GM19455 (cell line): ENCODE results near the gene COL18A1.
"Not testable (repeated sequence)": the region's sequence is repeated elsewhere in the genome, so short reads cannot be mapped to it uniquely, and the experiment has no call there.

Experiments
- ATAC-seq: cut with Tn5 transposase; IDR thresholded peaks from one replicate; pipeline ENCODE4 v1.9.1; 2021; ENCODE audit not compliant: unreplicated experiment

Gene COL18A1

DNA sequence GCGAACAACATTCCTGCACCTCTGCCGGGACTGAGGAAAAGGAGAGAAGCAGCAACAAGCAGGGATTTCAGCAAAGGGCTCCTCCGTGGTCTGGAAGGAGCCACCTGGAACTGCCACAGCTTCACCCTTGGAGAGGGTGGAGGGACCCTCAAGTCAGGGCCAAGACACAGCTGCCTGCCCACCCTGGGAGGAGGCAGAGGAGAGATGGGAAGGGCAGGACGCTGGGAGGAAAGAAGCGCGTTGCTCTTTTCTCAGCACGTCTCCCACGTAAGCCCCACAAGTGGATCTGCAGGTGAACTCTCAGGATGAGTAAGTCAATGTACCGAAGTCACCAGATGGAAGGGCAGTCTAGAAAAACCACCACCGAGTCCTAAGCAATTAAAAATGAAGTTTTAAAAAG is 97.6 kb downstream of the COL18A1 start:
- ATAC-seq, result no peak

DNA sequence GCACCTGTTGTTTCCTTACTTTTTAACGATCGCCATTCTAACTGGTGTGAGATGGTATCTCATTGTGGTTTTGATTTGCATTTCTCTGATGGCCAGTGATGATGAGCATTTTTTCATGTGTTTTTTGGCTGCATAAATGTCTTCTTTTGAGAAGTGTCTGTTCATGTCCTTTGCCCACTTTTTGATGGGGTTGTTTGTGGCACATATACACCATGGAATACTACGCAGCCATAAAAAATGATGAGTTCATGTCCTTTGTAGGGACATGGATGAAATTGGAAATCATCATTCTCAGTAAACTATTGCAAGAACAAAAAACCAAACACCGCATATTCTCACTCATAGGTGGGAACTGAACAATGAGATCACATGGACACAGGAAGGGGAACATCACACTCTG is 98.3 kb downstream of the COL18A1 start:
- ATAC-seq, result not testable (repeated sequence)

DNA sequence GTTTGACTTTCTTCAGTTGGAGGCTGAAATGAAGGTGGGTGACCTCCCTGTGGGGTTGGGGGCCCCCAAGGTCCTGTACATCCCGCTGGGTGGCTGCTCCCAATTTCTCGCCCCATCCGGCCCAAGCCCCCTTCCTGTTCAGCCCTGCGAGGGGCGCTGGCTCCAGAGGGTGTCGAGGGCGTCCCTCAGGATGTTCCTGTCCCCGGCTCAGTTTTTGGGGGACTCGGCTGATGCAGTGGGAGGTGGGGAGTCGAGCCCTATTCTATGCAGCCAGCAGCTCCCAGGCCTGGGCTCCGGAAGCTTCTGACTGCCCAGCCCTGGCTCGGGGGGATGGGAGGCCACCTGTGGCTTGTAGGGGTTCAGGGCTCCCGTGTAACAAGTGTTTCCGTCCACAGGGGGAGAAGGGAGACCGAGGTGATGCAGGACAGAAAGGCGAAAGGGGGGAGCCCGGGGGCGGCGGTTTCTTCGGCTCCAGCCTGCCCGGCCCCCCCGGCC is 99.1 kb downstream of the COL18A1 start:
- ATAC-seq, result no peak

DNA sequence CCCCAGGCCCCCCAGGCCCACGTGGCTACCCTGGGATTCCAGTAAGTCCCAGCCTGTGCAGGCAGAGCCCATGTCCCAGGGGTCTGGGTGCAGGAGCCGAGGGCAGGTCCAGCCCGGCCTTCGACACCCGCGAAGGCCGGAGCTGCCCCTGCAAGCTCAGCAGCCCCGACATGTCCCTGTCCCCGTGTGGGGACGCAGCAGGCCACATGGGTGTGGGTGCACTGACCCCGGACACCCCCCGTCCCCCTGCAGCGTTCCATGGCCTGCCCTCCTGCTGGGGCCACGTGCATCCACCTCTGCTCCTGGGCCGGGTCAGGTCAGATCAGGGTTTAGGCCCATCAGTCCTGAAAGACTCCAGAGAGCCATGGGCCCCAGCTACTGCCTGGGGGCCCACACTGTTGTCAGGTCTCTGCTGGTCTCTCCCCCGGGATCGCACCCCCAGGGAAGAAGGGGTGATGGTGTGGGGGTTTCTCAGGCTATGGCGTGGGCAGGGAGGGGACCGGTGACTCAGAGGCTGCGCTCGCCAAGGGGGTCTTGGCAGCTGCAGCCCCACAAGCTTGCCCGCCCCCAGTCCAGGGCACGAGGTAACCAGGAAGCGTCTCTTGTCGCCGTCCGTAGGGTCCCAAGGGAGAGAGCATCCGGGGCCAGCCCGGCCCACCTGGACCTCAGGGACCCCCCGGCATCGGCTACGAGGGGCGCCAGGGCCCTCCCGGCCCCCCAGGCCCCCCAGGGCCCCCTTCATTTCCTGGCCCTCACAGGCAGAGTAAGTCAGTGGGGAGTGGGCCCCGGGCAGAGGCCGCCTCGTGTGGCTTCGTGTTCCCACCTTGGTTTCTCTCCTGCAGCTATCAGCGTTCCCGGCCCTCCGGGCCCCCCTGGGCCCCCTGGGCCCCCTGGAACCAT is 99.8 kb downstream of the COL18A1 start:
- ATAC-seq, result no peak

DNA sequence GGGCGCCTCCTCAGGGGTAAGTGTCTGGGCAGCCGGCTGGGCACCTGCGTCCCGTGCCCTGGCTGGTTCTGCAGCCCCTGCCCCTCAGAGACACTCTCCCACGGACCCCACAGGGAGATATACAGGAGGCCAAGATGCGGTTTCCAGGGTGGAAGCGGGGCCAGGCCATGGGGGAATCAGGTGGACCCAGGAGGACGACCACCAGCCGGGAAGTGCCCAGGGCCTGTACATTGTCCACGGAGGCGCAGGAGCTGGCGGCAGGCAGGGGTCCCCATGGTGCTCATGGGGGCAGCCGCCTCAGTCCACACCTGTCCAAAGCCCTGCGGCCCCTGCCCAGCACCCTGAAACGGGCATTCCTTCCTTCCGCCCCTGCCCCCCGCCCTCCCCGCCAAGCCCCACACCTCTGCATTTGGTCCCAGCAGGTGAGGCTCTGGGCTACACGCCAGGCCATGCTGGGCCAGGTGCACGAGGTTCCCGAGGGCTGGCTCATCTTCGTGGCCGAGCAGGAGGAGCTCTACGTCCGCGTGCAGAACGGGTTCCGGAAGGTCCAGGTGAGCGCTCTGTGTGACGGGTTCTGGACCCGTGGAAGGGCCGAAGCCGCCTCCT is 100.6 kb downstream of the COL18A1 start:
- no peak for ATAC-seq

DNA sequence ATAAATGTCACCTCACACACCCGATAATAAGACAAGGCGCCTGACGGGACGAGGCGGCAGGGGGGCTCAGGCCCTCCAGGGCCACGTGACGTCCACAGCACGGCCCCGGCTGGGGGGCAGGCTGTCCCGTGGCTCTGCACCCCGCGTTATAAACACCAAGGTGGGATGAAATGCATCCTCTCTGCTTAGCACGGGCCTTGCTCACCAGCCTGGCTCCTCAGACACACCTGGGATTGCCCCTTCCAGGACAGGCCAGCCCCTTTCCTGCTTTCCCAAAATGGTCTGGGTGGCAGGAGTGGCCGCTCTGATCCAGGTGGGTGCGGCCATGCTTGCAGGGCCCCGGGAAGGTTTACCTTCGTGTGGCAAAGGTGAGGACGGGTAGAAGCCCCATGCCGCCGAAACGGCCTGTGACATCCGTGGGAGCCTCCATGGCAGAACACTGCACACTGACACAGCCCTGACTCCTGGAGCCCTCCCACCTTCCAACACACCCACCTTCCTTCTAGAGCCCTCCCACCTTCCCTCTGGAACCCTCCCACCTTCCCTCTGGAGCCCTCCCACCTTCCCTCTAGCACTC is 101.4 kb downstream of the COL18A1 start:
- no peak for ATAC-seq

DNA sequence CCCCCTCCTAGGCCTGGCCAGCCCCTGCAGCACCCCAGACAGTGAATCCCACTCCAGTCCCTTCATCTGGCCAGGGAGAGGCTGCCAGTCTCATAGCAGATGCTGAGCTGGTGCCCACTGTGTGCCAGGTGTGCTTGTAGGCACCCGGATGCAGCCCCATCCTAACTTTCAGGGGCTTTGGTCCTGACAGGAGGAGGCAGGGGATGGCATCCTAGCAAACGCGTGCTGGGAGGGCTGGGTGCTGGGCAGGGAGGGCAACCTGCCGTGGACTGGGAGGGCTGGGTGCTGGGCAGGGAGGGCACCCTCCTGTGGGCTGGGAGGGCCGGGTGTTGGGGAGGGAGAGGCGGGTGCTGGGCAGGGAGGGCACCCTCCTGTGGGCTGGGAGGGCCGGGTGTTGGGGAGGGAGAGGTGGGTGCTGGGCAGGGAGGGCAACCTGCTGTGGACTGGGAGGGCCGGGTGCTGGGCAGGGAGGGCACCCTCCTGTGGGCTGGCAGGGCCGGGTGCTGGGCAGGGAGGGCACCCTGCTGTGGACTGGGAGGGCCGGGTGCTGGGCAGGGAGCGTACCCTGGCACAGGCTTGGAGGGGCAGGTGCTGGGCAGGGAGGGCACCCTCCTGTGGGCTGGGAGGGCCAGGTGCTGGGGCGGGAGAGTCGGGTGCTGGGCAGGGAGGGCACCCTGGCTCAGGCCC is 102.0 kb downstream of the COL18A1 start:
- ATAC-seq, result no peak

DNA sequence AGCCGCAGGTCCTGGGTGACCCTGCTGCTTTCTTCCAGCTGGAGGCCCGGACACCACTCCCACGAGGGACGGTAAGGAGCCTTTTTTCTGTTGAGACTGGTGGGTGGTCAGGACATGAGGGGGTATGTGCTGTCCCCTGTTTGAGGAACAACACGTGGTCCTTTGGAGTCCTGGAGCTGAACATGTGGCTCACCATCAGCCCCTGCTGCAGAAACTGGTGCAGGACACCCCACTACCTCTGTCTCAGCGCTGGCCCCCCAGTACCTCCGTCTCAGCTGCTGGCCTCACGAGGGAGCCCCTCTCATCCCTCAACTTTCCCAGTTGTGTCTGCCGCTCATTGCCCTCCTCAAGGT is 102.5 kb downstream of the COL18A1 start:
- no peak for ATAC-seq

DNA sequence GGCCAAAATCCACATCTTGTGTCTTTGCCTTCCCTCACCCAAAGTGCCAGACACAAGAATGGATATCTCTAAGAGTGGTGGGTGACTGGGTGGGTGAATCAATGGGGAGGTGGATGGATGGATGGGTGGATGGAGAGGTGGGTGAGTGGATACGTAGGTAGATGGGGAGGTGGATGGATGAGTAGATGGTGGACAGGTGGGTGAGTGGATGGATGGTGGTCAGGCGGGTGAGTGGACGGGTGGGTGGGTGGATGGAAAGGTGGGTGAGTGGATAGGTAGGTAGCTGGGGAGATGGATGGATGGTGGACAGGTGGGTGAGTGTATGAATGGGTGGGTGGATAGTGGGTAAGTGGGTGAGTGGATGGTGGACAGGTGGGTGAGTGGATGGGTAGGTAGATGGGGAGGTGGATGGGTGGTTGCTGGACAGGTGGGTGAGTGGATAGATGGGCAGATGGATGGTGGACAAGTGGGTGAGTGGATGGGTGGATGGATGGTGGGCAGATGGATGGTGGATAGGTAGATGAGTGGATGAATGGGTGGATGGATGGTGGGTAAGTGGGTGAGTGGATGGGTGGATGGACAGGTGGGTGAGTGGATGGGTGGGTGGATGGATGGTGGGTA is 103.0 kb downstream of the COL18A1 start:
- no peak for ATAC-seq

DNA sequence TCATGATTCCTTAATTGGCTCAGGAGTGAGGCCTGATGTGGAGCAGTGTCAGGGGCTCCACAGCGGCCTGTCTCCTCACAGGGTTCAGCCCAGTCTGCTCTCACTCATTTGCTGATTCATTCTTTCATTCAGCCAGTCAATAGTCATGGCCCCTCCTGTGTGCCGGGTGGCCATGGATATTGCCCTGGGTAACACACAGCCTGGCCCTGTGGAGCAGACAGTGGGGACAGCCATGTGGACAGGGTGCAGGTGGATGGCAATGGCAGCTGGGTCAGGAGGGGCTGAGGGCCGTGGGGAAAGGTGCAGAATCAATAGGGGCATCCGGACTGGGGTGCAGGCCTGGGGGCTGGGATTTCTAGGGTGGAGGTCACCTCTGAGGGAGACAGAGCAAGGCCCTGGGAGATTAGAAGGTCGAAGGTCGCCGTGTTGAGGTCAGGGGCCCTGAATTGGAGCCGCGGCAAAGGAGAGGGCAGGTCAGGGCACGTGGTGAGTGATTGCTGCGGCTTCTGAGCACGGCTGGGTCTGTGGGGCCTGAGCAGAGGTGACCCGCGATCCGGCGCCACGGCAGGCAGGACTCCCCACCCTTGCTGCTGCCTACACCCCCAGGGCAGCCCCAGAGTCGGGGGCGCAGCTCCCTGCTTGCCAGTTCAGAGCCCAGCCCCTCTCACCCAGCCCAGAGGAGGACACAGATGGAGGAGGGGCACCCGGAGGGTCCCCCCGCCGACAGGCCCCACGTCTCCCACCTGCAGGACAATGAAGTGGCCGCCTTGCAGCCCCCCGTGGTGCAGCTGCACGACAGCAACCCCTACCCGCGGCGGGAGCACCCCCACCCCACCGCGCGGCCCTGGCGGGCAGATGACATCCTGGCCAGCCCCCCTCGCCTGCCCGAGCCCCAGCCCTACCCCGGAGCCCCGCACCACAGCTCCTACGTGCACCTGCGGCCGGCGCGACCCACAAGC is 103.9 kb downstream of the COL18A1 start:
- no peak for ATAC-seq

DNA sequence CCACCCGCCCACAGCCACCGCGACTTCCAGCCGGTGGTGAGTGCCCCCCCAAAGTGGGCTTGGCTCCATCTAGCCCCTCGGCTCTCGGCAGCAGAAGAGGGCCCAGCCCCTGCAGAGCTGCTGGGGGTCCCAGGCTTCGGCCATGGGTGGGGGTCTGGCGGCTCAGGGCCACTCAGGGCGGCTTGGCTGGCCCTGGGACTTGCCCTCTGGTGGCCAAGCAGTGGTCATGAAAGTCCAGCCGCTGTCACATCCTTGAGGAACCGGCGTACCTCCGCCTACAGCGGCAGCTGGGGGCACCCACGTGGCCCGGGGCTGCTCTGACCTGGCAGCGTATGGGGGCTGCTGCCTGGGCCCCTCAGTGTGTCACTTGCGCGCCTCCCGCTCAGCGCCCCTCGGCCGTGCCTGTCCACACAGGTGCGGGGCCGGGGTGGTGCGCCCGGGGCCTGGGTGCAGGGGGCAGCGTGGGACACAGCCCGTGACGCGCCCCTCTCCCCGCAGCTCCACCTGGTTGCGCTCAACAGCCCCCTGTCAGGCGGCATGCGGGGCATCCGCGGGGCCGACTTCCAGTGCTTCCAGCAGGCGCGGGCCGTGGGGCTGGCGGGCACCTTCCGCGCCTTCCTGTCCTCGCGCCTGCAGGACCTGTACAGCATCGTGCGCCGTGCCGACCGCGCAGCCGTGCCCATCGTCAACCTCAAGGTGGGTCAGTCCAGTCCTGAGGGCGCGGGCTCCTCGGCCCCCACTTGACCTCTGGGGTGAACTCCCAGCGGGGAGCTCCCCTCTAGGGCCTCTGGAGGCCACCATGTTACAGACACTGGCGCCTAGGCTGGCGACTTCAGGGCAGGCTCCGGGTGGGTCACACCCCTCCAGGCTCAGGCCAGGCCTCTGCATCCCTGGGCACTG is 104.9 kb downstream of the COL18A1 start:
- no peak for ATAC-seq

DNA sequence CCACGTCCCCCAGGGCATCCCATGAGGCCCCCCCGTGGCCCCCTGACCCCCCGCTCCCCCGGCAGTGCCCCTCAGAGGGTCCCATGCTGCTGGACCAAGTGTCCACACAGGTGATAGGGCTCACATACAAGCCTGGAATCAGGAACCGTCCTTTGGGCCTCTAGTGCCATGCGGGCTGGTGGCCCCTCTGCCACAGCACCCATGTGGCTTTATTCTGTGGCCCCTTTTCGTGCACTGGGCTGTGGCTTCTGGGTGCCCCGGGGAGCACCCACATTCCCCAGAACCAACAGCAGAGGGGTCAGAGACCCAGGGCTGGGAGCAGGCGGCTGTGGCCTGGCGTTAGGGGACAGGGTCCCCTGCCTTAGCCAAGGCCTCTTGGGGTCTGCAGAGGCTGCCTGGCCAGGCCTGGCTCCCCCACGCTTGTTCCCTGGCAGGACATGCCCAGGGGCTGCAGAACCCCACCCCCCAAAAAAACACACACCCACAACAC is 105.5 kb downstream of the COL18A1 start:
- no peak for ATAC-seq

DNA sequence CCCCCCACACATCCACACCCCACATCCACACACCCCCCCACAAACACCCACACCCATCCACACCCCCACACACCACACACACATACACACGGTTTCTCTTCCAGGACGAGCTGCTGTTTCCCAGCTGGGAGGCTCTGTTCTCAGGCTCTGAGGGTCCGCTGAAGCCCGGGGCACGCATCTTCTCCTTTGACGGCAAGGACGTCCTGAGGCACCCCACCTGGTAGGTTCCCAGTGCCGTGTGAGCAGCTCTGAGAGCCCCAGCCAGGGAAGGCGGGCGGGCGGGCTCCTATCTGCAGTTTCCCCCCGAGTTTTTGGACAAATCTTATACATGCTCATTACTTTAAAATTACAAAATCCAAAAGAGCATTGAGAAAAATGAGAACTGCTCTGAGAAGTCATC is 106.0 kb downstream of the COL18A1 start:
- no peak for ATAC-seq

DNA sequence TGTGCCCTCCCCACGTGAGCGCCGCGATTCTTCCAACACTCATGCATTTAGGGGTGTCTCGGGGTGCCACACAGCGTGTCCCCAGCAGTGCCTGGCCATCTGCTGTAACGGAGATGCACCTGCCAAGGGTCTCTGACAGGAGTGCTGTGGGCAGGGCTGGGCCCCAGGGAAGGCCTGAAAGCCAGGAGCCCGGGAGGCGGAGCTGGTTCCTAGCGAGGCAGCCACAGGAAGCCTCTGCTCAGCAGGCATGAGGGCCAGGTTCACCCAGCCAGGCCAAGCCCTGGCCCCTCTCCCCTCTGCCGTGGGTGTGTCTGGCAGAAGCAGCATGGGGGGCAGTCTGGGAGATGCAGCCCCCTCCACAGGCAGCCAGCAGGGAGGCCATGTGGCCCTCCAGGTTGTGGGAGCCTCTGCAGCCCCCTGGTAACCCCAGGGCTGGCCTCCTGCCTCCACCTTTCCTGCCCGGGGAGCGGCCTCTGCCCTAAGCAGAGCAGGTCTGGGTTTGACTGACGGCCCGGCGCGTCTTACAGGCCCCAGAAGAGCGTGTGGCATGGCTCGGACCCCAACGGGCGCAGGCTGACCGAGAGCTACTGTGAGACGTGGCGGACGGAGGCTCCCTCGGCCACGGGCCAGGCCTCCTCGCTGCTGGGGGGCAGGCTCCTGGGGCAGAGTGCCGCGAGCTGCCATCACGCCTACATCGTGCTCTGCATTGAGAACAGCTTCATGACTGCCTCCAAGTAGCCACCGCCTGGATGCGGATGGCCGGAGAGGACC is 106.9 kb downstream of the COL18A1 start:
- ATAC-seq, result no peak

DNA sequence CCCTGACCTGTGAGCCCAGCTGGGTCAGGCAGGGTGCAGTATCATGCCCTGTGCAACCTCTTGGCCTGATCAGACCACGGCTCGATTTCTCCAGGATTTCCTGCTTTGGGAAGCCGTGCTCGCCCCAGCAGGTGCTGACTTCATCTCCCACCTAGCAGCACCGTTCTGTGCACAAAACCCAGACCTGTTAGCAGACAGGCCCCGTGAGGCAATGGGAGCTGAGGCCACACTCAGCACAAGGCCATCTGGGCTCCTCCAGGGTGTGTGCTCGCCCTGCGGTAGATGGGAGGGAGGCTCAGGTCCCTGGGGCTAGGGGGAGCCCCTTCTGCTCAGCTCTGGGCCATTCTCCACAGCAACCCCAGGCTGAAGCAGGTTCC is 107.6 kb downstream of the COL18A1 start:
- ATAC-seq, result no peak

DNA sequence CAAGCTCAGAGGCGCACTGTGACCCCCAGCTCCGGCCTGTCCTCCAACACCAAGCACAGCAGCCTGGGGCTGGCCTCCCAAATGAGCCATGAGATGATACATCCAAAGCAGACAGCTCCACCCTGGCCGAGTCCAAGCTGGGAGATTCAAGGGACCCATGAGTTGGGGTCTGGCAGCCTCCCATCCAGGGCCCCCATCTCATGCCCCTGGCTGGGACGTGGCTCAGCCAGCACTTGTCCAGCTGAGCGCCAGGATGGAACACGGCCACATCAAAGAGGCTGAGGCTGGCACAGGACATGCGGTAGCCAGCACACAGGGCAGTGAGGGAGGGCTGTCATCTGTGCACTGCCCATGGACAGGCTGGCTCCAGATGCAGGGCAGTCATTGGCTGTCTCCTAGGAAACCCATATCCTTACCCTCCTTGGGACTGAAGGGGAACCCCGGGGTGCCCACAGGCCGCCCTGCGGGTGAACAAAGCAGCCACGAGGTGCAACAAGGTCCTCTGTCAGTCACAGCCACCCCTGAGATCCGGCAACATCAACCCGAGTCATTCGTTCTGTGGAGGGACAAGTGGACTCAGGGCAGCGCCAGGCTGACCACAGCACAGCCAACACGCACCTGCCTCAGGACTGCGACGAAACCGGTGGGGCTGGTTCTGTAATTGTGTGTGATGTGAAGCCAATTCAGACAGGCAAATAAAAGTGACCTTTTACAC is 108.2 kb downstream of the COL18A1 start:
- ATAC-seq, result no peak

DNA sequence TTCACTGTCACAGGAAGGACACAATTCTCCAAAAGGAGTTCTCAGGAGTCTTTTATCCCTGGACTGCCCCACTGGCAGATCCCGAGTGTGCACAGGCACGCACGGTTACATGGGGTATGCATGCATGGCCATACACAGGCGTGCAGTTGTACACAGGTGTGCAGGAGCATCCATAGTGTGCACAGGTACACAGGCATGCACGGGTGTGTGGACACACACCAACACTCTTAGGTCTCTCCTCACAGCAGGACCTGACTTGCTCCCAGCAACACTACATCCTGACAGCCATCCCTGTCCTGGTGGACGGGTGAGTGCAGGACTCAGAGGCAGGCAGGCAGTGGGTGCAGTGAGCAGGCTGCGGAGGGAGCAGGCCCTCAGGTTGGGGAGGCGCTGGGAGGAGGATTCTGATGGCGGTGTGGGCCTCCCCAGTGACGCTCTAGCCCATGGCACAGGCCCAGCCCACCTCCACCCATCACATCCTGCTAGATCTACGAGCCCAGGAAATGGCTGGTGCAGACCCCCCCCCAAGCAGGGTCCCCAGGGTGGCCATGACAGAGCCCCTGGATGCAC is 108.9 kb downstream of the COL18A1 start:
- ATAC-seq, result no peak
